ENCODE measurements around the gene CPHXL.

CPHXL gene

GRCh38 chr16:75726390-75726789 lies at the start of gene CPHXL:
TSS of gene CPHXL (minus strand) at chr16:75726490. CDS start at chr16:75726442, 48 bp downstream.
- no peak for DNase-seq

GRCh38 chr16:75774197-75774596 lies 47.9 kb upstream of the CPHXL start:
- no peak for DNase-seq

DNA sequence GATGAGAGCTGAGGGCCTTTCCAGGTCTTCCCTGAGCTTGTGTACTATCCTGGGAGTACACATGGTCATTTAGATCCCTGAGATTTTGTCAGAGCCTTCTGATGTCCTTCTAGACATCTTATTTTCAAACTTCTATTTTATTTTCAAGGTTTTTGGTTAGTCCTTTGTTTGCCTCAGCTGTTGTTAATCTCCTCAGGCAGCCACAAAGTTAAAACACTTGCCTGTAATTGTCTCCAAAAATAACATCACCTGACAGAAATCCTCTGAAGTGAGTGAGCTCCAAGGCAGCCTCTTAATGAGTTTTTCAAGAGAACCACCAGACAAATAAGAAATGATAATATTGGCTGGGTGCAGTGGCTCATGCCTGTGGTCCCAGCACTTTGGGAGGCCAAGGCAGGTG lies 43.8 kb upstream of the CPHXL start:
- no peak for DNase-seq

GRCh38 chr16:75764154-75764768 lies 38.0 kb upstream of the CPHXL start:
- DNase-seq: peak; percentile 70

GRCh38 chr16:75763204-75763603 lies 36.9 kb upstream of the CPHXL start:
- DNase-seq: no peak

GRCh38 chr16:75762746-75763145 lies 36.5 kb upstream of the CPHXL start:
- DNase-seq: no peak

- no peak for DNase-seq
Observed at GRCh38 chr16:75761108-75761507, 34.8 kb upstream of the CPHXL start.

- no peak for DNase-seq
Observed at GRCh38 chr16:75760018-75760519, 33.8 kb upstream of the CPHXL start.

- no peak for DNase-seq
Observed at GRCh38 chr16:75758215-75758614, 31.9 kb upstream of the CPHXL start.

- DNase-seq: no peak
Observed at GRCh38 chr16:75754141-75754540, 27.9 kb upstream of the CPHXL start.

DNA sequence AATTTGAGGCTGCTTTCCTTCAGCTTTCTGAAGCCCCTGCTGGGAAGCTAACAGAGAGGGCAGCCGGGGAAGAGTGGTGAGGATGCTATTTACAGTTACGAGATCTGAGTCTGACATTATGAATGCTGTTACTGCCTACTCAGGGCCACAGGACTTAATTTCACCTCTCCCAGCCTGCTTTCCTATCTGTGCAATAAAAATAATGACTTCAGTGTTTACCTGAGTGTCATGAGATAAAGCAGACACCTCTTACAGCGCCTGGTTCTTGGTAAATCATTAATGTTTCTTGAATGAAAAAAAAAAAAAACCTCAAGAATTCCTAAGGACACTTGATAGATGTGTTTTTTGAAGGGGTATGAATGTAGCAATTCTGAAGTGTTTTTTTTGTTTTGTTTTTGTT lies 24.2 kb upstream of the CPHXL start:
- DNase-seq: no peak

- no peak for DNase-seq
Observed at GRCh38 chr16:75746359-75746758, 20.1 kb upstream of the CPHXL start.

- no peak for DNase-seq
Observed at GRCh38 chr16:75745823-75746222, 19.5 kb upstream of the CPHXL start.

- DNase-seq: no peak
Observed at GRCh38 chr16:75745242-75745641, 19.0 kb upstream of the CPHXL start.

- no peak for DNase-seq
Observed at GRCh38 chr16:75742424-75743047, 16.2 kb upstream of the CPHXL start.

GRCh38 chr16:75733305-75734211 lies 7.3 kb upstream of the CPHXL start:
- DNase-seq: peak; percentile 74

DNA sequence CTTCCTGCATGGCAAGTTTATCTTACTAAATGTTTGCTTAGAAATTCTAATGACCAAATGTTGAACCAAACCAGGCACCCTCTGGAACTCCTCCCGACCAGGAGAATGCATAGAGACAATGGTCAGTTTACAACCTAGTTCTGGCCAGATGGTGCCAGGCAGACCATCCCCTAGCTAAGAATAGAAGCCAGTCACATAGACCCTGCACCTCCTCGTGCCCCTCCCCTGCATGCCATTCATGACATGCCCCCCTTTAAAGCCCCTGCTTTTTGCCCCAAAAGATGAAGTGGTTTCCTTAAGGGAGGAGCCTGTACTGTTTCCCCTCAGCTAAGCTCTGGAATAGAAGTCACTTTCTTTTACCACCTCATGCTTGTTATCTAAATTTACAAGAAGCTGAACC lies 6.6 kb upstream of the CPHXL start:
- DNase-seq: no peak

- no peak for DNase-seq
Observed at GRCh38 chr16:75727221-75727620, 931 bp upstream of the CPHXL start.

GRCh38 chr16:75718452-75718851 lies 7.8 kb downstream of the CPHXL start:
- DNase-seq: no peak

DNA sequence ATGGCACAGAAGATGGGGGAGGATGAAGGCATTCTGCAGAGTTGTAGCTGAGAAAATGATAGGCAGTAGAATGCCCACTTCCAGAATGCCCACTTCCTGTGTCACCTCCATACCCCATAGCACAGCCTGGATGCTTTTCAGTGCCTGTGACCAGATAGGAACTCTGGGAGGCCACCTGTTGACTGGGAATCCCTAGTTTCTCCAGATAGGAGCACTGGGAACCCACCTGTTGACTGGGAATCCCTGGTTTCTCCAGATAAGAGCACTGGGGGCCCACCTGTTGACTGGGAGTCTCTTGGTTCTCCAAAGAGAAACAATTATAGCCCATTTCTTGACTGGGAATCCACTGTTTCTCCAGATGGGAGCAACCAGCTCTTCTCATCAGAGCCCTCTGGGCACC lies 11.6 kb downstream of the CPHXL start:
- DNase-seq: no peak

GRCh38 chr16:75710344-75710743 lies 15.9 kb downstream of the CPHXL start:
- no peak for DNase-seq

DNA sequence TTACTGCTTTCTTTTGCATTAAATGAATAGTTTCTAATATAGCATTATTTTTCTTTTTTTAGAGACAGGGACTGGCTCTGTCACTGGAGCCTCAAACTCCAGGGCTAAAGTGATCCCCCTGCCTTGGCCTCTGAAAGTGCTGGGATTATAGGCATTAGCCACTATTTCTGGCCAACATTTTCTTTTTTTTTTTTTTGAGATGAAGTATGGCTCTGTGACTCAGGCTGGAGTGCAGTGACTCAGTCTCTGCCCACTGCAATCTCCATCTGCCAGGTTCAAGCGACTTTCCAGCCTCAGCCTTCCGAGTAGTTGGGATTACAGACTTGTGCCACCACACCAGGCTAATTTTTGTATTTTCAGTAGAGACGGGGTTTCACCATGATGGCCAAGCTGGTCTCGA lies 23.0 kb downstream of the CPHXL start:
- DNase-seq: no peak

DNA sequence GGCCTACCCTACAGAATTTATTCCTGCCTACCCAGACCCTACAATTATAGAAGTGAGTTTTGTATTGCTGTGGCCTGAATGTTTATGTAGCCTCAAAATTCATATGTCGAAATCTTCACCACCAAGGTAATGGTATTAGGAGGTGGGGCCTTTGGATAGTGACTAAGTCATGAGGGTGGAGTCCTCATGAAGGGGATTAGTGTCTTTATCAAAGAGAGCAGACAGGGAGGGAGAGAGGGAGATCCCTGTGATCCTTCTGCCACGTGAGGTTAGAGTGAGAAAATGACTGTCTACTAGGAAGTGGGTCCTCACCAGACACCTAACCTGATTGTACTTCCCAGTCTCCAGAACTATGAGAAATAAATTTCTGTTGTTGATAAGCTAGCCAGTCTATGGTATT lies 24.0 kb downstream of the CPHXL start:
- DNase-seq: no peak

DNA sequence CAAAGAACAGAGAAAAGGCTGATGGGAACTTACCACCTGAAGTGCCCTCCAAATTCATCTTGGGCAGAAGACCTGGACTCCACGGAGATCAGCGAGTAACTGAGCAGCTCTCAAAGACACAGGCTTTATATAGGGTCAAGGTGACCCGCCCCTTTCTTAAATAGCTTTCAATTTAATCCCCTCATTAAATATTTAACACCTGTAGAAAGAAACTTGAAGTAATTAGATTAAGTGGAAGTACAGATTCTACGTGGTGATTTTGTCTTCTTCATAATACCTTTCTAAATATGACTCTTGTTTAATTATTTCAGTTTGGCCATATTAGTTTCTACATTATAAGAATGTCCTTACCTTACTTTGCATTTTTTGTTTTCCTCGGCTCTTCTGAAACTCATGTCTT lies 24.9 kb downstream of the CPHXL start, which contains the start of gene DUXB:
Gene DUXB (minus strand): TSS at position 101 of the 400 bp plus-strand sequence. CDS start 43 bp downstream, at position 58.
- DNase-seq: no peak

Measured in islet precursor cell (in vitro differentiated cells).